Stomach smooth muscle (tissue), 2 donors: ENCODE results near the gene TANGO2.

Source experiments
- H3K27ac ChIP-seq: one replicate; pipeline ENCODE4 v1.7.0; 2013; ENCODE audit warnings: mild to moderate bottlenecking, low read length, inconsistent platforms
- H3K27me3 ChIP-seq, 2 donors: one replicate each; pipeline ENCODE4 v1.7.0; 2013; ENCODE audit warnings: low read length in 2 of 2; ENCODE audit not compliant: insufficient read depth in 2 of 2, control insufficient read depth in 1 of 2
- H3K36me3 ChIP-seq, 2 donors: one replicate each; pipeline ENCODE4 v1.7.0; 2013; ENCODE audit warnings: low read length in 2 of 2; ENCODE audit not compliant: control insufficient read depth in 2 of 2, insufficient read depth in 2 of 2
- H3K4me1 ChIP-seq: one replicate; pipeline ENCODE4 v1.7.0; 2013; ENCODE audit warnings: low read length; ENCODE audit not compliant: control insufficient read depth, insufficient read depth
- H3K4me3 ChIP-seq, 2 donors: one replicate each; pipeline ENCODE4 v1.7.0; 2013; ENCODE audit warnings: low read length in 2 of 2
- H3K9ac ChIP-seq, 2 donors: one replicate each; pipeline ENCODE4 v1.7.0; 2013; ENCODE audit warnings: low read length in 2 of 2, mild to moderate bottlenecking in 1 of 2
- H3K9me3 ChIP-seq, 2 donors: one replicate each; pipeline ENCODE4 v1.7.0; 2013; ENCODE audit warnings: low read length in 2 of 2; ENCODE audit not compliant: control insufficient read depth in 2 of 2
- donor health status: healthy.
- donor health status: Pancreatic carcinoma.

The TANGO2 gene

DNA sequence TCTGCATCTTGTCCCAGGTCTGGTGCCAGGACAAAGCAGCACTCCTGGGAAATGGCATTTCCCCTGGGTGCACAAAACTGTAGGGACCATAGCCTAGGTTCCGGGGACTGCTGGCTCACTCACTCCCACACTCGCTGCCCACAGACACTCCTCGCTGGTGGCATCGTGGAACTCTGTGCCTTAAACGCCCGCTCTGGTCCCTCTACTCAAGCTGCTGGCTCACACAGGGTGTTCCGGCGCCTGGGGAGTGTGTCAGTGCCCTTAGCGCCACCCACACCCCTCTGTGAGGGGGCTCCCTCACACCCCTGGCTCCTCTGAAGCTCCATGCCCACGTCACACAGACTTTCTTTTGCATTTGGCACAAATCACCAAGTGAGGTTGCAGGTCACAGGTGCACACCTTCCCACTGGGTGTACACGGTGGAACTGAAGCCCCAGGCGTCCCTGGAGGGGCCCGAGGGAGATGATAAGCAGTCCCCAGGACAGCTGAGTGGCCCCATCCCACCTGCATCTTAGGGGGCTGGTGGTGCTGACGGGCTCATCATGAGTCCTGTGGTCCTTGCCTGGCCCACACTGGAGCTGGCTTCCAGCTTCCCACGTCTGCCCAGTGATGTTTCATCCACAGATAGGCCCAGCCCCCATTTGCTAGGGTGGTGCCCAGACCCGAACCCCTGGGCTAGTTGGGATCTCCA, 35.9 kb downstream of the TANGO2 start:
- Histone ChIP-seq H3K9ac (no peak overlapping the region), H3K36me3 (peaks cover 19 to 44% of the 10 kb centered on the region in 2 donors), H3K4me1 (no peaks in the 10 kb centered on the region), H3K27me3 (no peaks in the 10 kb centered on the region), H3K4me3 (no peak overlapping the region), H3K9me3 (no peaks in the 10 kb centered on the region), H3K27ac (no peak overlapping the region)

DNA sequence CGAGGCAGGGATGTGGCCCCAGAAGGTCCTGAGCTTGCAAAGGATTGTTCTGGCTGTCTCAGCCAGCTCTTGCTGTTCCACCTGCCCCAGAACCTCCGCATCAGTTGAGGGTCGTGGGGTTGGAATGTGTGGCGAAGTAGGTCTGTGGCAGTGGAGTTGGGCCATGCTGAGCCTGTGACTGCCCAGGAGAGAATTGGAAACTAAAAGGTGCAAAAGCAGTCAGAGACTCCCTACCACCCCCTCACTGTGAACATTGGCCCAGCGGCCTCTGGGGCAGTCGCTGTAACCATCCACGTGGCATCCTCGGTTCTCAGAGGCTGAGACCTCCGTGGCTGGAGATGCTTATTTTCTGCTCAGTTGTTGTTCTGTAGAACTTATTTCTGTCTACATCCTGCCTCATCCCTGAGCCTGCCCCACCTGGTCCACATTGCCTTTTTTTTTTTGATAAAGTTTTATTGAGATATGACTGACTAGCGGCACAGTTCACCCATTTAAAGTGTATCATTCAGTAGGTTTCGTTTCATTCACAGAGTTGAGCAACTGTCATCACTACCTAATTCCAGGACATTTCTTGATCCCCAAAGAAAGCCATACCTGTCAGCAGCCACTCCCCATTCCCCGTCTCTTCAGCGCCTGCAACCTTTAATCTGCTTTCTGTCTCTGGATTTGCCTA, 36.8 kb downstream of the TANGO2 start:
- no peaks in the 10 kb centered on the region for H3K27me3 ChIP-seq
- no peaks in the 10 kb centered on the region for H3K4me1 ChIP-seq
- H3K9me3 ChIP-seq = no peaks in the 10 kb centered on the region
- H3K9ac ChIP-seq = no peak overlapping the region
- H3K4me3 ChIP-seq = no peak overlapping the region
- H3K36me3 ChIP-seq = peaks cover 19 to 38% of the 10 kb centered on the region in 2 donors
- H3K27ac ChIP-seq = no peak overlapping the region

DNA sequence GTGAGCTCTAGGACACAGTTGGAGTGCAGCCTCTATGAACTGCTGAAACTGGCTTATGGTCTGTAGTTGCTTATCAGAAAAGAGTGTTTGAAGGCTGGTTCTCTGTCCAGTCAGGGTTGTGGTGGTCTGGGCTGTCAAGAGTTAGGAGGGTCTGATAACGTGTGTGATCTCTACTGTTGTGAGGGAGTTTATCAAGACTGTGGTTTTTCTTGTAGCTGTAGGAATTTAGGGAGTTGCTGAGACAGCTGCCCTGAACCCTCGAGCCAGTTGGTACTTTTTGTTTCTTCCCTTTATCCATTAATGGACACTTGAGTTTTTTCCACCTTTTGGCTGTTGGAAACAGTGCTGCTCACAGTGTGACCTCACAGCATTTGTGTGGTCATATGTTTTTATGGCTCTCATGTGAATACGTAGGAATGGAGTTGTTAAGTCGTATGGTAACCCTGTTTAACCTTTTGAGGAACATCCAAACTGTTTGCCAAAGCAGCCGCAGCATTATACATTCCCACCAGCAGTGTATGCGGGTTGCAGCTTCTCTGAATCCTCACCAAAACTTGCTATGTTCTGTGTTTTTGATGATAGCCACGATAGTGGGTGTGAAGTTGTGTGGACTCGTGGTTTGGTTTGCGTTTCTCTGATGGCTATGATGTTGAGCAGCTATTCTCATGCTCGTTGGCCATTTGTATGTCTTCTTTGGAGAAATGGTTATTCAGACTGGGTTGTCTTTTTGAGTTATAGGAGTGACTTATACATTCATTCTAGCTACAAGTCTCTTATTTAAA, 38.3 kb downstream of the TANGO2 start:
- Histone ChIP-seq H3K27ac (no peak overlapping the region), H3K9me3 (no peaks in the 10 kb centered on the region), H3K4me1 (no peaks in the 10 kb centered on the region), H3K36me3 (peaks cover 13 to 32% of the 10 kb centered on the region in 2 donors), H3K4me3 (no peak overlapping the region), H3K27me3 (no peaks in the 10 kb centered on the region), H3K9ac (no peak overlapping the region)

DNA sequence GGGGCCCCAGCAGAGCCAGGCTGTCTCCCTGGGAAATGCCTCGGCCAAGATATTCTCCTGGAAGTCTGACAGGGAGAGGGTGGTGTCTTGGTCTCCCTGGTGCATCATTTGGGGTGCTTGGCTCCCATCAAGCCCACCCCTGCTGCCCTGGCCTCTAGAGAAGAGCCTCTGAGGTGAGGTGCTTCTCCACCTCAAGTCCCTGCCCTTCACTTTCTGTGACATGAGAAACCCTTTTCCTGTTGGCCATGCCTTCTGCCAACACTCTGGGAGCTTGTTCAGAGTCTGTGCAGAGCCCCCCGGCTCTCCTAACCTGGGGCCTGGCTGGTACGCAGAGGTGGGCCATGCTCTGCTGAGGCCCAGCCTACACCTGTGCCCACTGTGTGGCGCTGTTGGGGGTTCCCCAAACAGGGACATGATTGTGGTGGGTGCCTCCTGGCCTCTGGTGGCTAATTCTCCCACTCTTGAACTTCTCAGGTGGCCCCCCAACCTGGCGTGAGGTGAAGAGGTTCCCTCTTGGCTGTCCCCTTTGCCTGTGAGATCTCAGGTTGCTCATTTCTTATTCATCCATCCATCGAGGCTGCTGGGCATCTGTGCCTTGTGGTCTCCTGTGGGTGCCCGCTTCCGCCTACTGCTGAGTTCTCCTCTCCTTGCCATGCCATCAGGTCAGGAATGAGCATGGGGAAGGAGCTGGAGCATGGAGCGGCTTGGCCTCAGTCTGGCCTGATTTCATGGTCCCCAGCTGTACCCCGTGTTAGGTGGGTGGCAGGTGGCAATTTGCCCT, 40.0 kb downstream of the TANGO2 start:
- Histone ChIP-seq H3K36me3 (peaks cover 10 to 37% of the 10 kb centered on the region in 2 donors), H3K4me3 (no peak overlapping the region), H3K9me3 (no peaks in the 10 kb centered on the region), H3K27me3 (no peaks in the 10 kb centered on the region), H3K27ac (no peak overlapping the region), H3K4me1 (no peaks in the 10 kb centered on the region), H3K9ac (no peak overlapping the region)

DNA sequence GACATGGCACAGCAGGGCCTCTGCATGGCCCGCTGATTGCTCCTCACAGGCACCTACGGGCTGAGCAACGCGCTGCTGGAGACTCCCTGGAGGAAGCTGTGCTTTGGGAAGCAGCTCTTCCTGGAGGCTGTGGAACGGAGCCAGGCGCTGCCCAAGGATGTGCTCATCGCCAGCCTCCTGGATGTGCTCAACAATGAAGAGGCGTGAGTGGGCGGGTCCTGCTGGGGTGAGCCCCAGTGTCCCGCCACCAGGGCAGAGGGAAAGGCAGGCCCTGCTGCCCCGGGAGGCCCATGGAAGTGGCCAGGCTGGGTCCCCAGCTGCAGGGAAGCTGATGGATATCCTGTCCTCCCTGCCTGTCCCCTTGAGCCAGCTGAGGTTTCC, 40.6 kb downstream of the TANGO2 start:
- H3K27me3 ChIP-seq = no peaks in the 10 kb centered on the region
- H3K4me1 ChIP-seq = no peaks in the 10 kb centered on the region
- H3K27ac ChIP-seq = no peak overlapping the region
- no peaks in the 10 kb centered on the region for H3K9me3 ChIP-seq
- no peak overlapping the region for H3K9ac ChIP-seq
- no peak overlapping the region for H3K4me3 ChIP-seq
- H3K36me3 ChIP-seq = peaks cover 6 to 36% of the 10 kb centered on the region in 2 donors

DNA sequence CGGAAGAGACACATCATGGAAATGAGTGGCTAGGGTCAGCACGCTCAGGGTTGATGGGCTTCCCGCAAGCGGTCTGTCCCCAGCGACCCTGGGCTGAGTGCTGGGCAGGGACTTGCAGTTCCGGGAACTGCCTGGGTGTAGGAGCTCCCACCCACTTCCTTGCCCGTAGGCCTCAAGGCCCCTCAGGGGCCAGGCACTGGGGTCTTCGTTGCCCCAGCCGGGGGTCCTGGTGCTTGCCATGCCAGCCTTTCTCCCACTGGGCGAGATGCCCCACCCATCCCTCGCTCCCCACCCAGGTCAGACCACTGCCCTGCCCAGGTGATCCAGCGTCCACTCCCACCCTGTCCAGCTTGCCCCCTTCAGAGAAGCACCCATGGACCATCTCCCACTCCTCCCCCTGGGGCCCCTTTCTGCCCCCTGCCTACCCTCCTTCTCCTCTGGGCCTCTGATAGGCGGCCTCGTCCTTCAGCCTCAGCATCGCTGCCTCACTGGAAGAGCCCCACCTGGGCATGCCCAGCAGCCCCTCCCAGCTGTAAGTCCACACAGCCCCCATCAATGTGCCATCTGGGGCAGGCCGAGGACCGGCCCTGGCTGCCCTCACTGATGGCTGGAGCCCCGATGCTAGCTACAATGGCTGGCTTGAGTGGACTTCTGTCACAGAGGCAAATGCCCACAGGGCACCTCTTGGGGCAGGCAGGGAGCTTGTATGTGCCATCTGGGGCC, 41.3 kb downstream of the TANGO2 start:
- Histone ChIP-seq H3K4me1 (no peaks in the 10 kb centered on the region), H3K36me3 (peaks cover 4 to 32% of the 10 kb centered on the region in 2 donors), H3K9me3 (no peaks in the 10 kb centered on the region), H3K9ac (no peak overlapping the region), H3K27ac (no peak overlapping the region), H3K27me3 (no peaks in the 10 kb centered on the region), H3K4me3 (no peak overlapping the region)

DNA sequence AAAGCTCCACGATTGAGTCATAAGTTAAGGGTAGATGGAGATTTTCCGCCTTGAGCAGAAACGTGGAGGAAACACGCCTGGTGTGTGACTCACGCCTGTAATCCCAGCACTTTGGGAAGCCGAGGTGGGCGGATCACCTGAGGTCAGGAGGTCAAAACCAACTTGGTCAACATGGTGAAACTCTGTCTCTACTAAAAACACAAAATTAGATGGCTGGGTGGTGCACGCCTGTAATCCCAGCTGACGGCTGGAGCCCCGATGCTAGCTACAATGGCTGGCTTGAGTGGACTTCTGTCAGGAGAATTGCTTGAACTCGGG, 41.8 kb downstream of the TANGO2 start:
- no peak overlapping the region for H3K27ac ChIP-seq
- no peaks in the 10 kb centered on the region for H3K27me3 ChIP-seq
- no peak overlapping the region for H3K9ac ChIP-seq
- H3K36me3 ChIP-seq = peaks cover 4 to 30% of the 10 kb centered on the region in 2 donors
- H3K9me3 ChIP-seq = no peaks in the 10 kb centered on the region
- no peak overlapping the region for H3K4me3 ChIP-seq
- H3K4me1 ChIP-seq = no peaks in the 10 kb centered on the region

DNA sequence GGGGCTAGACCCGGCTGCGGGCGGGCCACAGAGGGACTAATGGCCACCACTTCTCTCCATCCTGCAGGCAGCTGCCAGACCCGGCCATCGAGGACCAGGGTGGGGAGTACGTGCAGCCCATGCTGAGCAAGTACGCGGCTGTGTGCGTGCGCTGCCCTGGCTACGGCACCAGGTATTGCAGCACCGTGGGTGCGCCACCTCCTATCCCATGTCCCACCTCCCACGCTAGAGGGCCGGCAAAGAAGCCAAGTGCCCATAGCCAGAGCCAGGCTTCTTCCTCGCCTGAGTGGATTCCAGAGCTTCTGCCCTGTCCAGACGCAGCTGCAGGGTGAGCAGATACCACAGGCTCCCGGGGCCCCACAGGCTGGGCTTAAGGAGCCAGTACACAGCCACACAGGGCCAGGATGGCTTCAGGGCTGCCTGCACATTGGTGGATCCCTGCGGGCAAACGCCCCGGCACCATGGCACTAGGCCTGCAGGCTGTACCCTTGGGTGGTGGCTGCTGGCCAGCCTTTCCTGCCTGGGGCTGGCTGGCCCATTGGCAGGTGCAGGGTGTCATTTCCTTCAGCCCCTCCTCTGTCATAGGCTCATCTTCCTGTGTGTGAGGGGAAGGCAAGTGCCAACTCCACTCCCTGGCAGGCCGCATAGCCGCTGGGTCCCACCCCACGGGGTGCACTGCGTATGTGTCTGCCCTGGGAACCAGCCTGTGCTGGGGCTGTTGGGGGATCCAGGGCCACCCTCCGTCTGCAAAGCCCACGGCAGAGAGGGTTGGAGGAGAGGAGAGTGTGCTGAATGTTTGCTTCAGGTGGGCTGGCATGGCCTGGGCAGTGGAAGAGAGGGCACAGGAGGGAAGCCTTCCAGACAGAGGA, 42.6 kb downstream of the TANGO2 start:
- H3K27ac ChIP-seq = no peak overlapping the region
- H3K9ac ChIP-seq = no peak overlapping the region
- H3K4me3 ChIP-seq = no peak overlapping the region
- H3K27me3 ChIP-seq = no peaks in the 10 kb centered on the region
- H3K9me3 ChIP-seq = no peaks in the 10 kb centered on the region
- peaks cover 4 to 26% of the 10 kb centered on the region in 2 donors for H3K36me3 ChIP-seq
- no peaks in the 10 kb centered on the region for H3K4me1 ChIP-seq

DNA sequence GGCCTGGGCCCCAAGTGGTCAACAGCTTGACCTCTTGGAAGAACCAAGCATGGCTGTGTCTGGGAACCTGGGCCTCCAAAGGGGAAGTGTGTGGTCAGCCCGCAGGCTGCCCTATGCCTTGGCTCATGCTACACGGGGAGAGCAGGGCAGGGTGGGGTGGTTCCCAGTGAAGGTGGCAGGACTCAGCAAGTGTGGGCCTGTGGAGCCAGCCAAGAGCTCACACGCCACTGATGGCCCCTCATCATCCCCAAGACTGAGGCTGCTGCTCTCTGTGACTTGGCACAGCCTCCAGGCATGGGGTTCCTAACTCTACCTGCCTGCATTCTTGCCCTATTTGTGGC, 43.2 kb downstream of the TANGO2 start:
- Histone ChIP-seq H3K9me3 (no peaks in the 10 kb centered on the region), H3K27ac (no peak overlapping the region), H3K4me3 (no peak overlapping the region), H3K4me1 (no peaks in the 10 kb centered on the region), H3K36me3 (peaks cover 4 to 23% of the 10 kb centered on the region in 2 donors), H3K9ac (no peak overlapping the region), H3K27me3 (no peaks in the 10 kb centered on the region)
